PC-9 (cell line): ENCODE data around the gene TRIM38. TPM values are rescaled to one million over a fixed set of nuclear protein-coding genes. Genes with fewer than 3 reads are reported as not detected.

Source experiments
- BruUV-seq: library from RNA; stranded (reverse); fragments of 400-500 nt; replicated peaks from 2 replicates; lab custom pipeline; 2021; lab: Mats Ljungman, UMichigan
- CTCF ChIA-PET: fragments of 300-600 bp; sonication (Branson Sonifier 250); formaldehyde crosslinking; loops from one replicate; lab custom pipeline; 2022; ENCODE audit warnings: antibody characterized with exemption; lab: Charles Lee
- POLR2A ChIA-PET: fragments of 300-600 bp; sonication (Branson Sonifier 250); formaldehyde crosslinking; loops from one replicate; lab custom pipeline; 2022; ENCODE audit warnings: antibody characterized with exemption; ENCODE audit not compliant: unreplicated experiment; lab: Charles Lee
- DNase-seq, 2 experiments: peaks; one replicate each; pipeline versions ENCODE4 v3.0.0 to v3.0.0-alpha.2; 2015 to 2022; ENCODE audit warnings: mixed read lengths in 1 of 2
- H2AFZ ChIP-seq: fragments of 200-600 bp; sonication (generic); 2 replicates; pipeline ENCODE4 v1.8.1; 2017; ENCODE audit warnings: antibody characterized with exemption
- H3F3A ChIP-seq: fragments of 200-600 bp; sonication (generic); 2 replicates; pipeline ENCODE4 v1.8.1; 2017; ENCODE audit warnings: antibody characterized with exemption, mild to moderate bottlenecking, low read depth; ENCODE audit not compliant: insufficient read depth
- H3K27ac ChIP-seq: fragments of 200-600 bp; sonication (generic); 2 replicates; pipeline ENCODE4 v1.6.1; 2016; ENCODE audit warnings: mixed run types
- H3K27me3 ChIP-seq: fragments of 200-600 bp; sonication (generic); 2 replicates; pipeline ENCODE4 v1.6.1; 2016; ENCODE audit warnings: low read depth, mixed run types; ENCODE audit not compliant: insufficient read depth
- H3K36me3 ChIP-seq: fragments of 200-600 bp; sonication (generic); 2 replicates; pipeline ENCODE4 v1.6.1; 2016; ENCODE audit warnings: low read depth, mixed run types
- H3K4me1 ChIP-seq: fragments of 200-600 bp; sonication (generic); replicated peaks from 2 replicates; pipeline ENCODE4 v1.6.1; 2016; ENCODE audit warnings: mixed run types; ENCODE audit not compliant: insufficient read depth
- H3K4me2 ChIP-seq: fragments of 200-600 bp; sonication (generic); 2 replicates; pipeline ENCODE4 v1.6.1; 2017; ENCODE audit warnings: mixed run types
- H3K4me3 ChIP-seq: fragments of 200-600 bp; sonication (generic); 2 replicates; pipeline ENCODE4 v1.6.1; 2016; ENCODE audit warnings: mixed run types
- H3K79me2 ChIP-seq: fragments of 200-600 bp; sonication (generic); 2 replicates; pipeline ENCODE4 v1.6.1; 2017; ENCODE audit warnings: low read depth, mixed run types
- H3K9me2 ChIP-seq: fragments of 200-600 bp; sonication (generic); 2 replicates; pipeline ENCODE4 v1.8.1; 2017; ENCODE audit warnings: mild to moderate bottlenecking; ENCODE audit not compliant: insufficient read depth
- H3K9me3 ChIP-seq: fragments of 200-600 bp; sonication (generic); 2 replicates; pipeline ENCODE4 v1.8.1; 2016; ENCODE audit warnings: low read depth; ENCODE audit not compliant: insufficient read depth
- H4K20me1 ChIP-seq: fragments of 200-600 bp; sonication (generic); 2 replicates; pipeline ENCODE4 v1.8.1; 2017; ENCODE audit not compliant: insufficient read depth
- CTCF ChIP-seq: fragments of 200-600 bp; sonication (generic); conservative IDR thresholded peaks from 2 replicates; pipeline ENCODE4 v1.6.1; 2017; ENCODE audit warnings: mixed run types, antibody characterized with exemption, mild to moderate bottlenecking, moderate library complexity
- EZH2 ChIP-seq: fragments of 200-600 bp; sonication (generic); IDR thresholded peaks from 2 replicates; pipeline ENCODE4 v1.8.0; 2017; ENCODE audit warnings: antibody characterized with exemption, low read depth
- intact Hi-C: fragments of 100-400 bp; cut with micrococcal nuclease; formaldehyde crosslinking; loops from one replicate; pipeline ENCODE4 v1.10.0; 2022; ENCODE audit not compliant: unreplicated experiment
- total RNA-seq: library from RNA; stranded (reverse); gene quantifications from 2 replicates; pipeline ENCODE4 v1.2.3, GENCODE V29; 2021

TRIM38 gene
- total RNA-seq, 1 experiment from 2014 or later = 31.3 TPM

DNA sequence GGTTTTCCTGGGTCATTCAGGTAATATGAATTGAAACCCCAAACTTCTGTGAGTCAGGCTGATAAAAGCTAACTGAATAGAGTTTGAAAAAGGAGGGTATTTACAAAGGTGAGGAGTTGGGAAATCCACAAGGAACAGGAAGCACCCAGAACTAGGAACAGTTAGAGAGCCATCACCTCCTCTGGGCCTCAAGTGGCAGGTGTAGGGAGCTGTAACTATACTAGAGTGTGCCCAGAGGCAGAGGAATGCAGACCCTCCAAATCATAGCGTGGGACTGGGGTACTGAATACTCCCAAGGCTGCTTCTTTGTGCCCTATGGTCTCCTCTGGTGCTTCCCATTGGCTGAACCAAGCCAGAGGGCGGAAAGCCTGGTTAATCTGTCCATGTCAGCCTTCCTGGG lies 18.3 kb downstream of the TRIM38 start:
- intact Hi-C loops = no loop called here
- Histone ChIP-seq H3F3A (no peaks in the 10 kb centered on the region; the same call in 1 of the 2 replicates), H3K4me3 (no peak overlapping the region), H3K4me2 (no peak overlapping the region), H3K27ac (no peak overlapping the region), H4K20me1 (no peaks in the 10 kb centered on the region), H3K27me3 (no peaks in the 10 kb centered on the region), H3K9me3 (no peaks in the 10 kb centered on the region), H2AFZ (no peak overlapping the region), H3K9me2 (no peaks in the 10 kb centered on the region), H3K79me2 (no peaks in the 10 kb centered on the region), H3K36me3 (peaks cover 41% of the 10 kb centered on the region), H3K4me1 (no peaks in the 10 kb centered on the region)
- ChIA-PET CTCF (no interaction called here), POLR2A (interaction anchor here (0.5 kb wide), 1 partner anchor 217 kb away, joined by 4 read pairs; no protein-coding TSS in a partner anchor)
- BruUV-seq = no TSS peak
- TF ChIP-seq EZH2 (no peak), CTCF (no peak)
- DNase-seq = no peak

DNA sequence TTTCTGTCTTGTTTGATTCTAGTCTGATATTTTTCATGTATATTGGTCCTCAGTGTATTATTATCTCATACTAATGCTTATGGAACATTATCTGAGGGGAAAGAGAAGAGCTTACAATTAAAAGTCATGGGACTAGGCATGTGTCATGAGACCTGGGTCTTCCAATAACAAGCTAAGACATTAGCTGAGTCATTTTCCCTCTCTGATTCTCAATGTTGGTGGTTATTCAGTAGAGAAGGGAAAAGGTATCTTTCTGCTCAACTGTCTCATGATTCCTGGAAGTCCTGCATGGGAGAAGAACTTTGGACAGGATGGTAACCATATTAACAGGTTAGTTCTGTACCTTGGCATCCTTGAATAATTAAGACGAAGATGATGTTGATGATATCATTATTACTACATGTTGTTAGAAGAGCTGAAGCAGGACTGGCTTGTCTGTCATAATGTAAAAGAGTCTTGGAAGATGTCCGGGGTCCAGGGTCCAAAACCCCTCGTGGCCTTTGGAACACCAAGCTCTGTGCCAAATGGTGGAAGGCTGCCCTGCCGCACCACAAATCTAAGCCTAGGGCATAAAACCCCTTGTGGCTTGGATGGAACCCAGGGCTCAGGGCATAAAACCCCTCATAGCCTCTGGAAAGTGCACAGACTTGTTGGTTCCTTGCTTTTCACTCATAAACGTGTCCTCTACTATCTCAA lies 19.1 kb downstream of the TRIM38 start:
- peaks cover 41% of the 10 kb centered on the region for H3K36me3 ChIP-seq

DNA sequence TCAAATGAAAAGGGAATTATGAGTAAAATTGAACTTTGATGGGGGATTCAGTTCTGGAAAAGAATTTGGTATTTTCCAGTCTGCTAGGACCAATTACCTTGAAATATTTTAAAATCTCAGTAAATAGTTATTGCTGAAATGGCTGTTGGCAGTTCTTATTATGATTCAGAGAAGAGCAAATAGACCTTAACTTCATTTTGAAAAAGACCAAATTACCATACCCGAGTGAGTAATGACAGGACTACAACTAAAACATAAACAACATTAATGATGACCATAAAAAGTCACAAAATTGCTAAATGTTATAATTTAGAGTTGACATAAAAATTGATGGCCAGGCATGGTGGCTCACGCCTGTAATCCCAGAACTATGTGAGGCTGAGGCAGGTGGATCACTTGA lies 21.7 kb downstream of the TRIM38 start:
- CTCF ChIA-PET = no interaction called here
- no peak for TF ChIP-seq CTCF
- TF ChIP-seq EZH2 = no peak
- no peaks in the 10 kb centered on the region for H4K20me1 ChIP-seq
- no peak overlapping the region for H3K27ac ChIP-seq
- H3K79me2 ChIP-seq = no peaks in the 10 kb centered on the region
- H3K4me3 ChIP-seq = no peak overlapping the region
- no peaks in the 10 kb centered on the region for H3K27me3 ChIP-seq
- H3K4me2 ChIP-seq = no peak overlapping the region
- intact Hi-C loops = no loop called here
- H3K4me1 ChIP-seq = no peaks in the 10 kb centered on the region
- no peak for DNase-seq
- POLR2A ChIA-PET = no interaction called here
- H3K9me3 ChIP-seq = no peaks in the 10 kb centered on the region
- H2AFZ ChIP-seq = no peak overlapping the region
- peaks cover 41% of the 10 kb centered on the region for H3K36me3 ChIP-seq
- no peaks in the 10 kb centered on the region; the same call in 1 of the 2 replicates for H3F3A ChIP-seq
- no peaks in the 10 kb centered on the region for H3K9me2 ChIP-seq
- BruUV-seq = no TSS peak

More for the DNA sequence above, 19.1 kb downstream of the TRIM38 start:
- Histone ChIP-seq H3K9me3 (no peaks in the 10 kb centered on the region), H3F3A (no peaks in the 10 kb centered on the region; the same call in 1 of the 2 replicates), H3K27me3 (no peaks in the 10 kb centered on the region), H3K79me2 (no peaks in the 10 kb centered on the region), H3K4me1 (no peaks in the 10 kb centered on the region), H2AFZ (no peak overlapping the region), H3K4me3 (no peak overlapping the region), H3K9me2 (no peaks in the 10 kb centered on the region), H3K4me2 (no peak overlapping the region), H3K27ac (no peak overlapping the region), H4K20me1 (no peaks in the 10 kb centered on the region)
- ChIA-PET POLR2A (interaction anchor here (0.5 kb wide), 1 partner anchor 216 kb away, joined by 4 read pairs; no protein-coding TSS in a partner anchor), CTCF (no interaction called here)
- TF ChIP-seq EZH2 (no peak), CTCF (no peak)
- no TSS peak for BruUV-seq
- intact Hi-C loops = no loop called here
- no peak for DNase-seq
